Left hindlimb (tissue), 1 donor: ENCODE measurements around the gene ATP6V1G1.
"Not testable (repeated sequence)": the region's sequence is repeated elsewhere in the genome, so short reads cannot be mapped to it uniquely, and the experiment has no call there.

Experiments used
- DNase-seq: peaks from one replicate; pipeline ENCODE4 v3.0.0-alpha.2; 2018

The ATP6V1G1 gene, protein sequence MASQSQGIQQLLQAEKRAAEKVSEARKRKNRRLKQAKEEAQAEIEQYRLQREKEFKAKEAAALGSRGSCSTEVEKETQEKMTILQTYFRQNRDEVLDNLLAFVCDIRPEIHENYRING

DNA sequence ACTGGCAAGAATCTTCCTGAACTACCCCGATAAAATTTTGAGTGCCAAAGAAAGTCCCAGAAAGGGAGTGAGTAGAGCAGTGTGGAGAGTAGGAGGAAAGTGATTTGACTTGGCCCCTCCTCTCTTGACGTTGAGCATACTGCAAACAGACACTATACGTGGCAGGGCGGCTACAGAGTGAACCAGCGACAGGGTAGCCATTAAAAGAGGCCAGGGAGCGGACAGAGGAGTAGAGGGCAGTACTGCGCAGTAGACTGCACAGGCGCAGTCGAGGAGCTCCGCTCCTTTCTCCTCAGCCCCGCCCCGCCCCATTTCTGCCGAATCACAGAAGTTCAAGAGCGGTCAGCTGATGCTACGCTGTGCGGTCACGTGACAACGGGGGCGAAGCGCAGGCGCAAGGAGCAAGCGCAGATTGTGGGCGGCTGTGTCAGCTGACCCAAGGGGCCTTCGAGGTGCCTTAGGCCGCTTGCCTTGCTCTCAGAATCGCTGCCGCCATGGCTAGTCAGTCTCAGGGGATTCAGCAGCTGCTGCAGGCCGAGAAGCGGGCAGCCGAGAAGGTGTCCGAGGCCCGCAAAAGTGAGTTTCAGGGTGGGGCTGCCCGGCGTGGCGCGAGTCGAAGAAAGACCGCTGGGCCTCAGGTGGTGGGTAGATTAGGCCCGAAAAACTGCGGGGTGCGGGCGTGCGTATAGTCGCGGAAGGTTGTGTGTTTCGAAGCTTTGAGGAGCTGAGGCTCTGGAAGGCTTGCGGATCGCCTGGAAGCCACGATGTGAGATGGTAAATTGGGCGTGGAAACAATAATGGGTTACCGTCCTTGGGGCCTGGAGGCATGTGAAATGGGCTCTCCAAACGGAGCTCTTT is at the start of gene ATP6V1G1:
Gene ATP6V1G1, plus strand, starts transcription at position 425 of the 858 bp plus-strand sequence. Its CDS starts 70 bp downstream, at position 495.
- DNase-seq = peak; percentile 99

DNA sequence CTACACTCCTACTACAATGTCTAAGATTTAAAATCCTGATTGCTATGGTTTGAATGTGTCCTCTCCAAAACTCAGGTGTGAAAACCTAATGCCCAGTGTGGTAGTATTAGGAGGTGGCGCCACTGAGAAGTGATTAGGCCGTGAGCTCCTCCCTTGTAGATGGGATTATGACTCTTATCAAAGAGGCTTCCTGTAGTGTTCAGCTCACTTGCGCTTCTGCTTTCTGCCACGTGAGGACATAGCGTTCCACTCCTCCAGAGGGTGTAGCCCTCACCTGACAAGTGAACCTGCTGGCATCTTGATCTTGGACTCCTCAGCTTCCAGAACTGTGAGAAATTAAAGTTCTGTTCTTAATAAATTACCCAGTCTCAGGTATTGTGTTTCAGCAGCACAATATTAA is 49.3 kb upstream of the ATP6V1G1 start:
- DNase-seq = no peak

DNA sequence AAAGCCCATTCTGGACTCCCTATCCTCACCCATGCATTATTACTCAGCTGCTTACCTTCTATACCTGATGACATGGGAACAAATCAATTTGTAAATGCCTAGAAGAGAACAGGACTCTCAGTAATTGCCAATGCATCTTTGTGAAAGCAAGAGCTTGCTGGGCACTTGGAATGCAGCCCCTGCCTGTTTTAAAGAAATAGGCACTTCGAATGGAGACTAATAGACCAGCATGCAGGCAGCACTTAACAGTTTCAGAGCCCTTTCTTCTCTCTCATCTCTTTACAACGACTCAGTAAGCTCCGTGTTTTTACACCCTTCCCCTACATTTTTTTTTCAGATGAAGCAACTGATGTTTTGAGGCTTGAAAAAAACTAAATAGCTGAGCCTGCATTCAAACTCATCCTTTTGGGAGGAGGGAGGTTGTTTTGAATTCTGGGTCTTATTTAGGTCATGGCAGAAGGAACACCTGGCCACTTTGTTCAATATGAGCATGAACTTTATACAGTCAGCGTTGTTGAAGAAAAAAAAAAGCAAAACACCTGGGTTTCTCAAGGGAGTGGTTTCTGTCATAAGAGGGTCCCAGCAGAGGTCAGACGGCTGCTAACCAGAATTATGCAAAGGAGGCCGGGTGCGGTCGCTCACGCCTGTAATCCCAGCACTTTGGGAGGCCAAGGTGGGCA is 47.7 kb upstream of the ATP6V1G1 start:
- DNase-seq = no peak

DNA sequence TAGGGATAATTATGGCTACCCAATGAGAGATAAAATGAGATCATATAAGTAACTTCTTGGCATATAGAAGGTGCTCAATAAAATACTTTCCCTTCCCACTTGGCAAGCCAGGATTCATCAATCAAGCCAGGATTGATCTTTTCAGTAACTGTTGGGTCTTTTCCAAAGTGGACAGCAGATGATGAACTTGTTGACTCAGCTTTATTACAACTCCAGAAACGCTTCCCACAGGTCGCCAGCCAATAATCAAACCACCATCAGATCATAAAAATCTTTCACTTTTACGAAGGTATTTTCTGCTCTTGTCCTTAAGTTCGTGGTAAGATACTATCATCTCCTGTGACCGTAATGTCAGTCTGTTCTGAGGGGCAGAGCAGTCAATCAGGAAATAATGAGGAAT is 42.5 kb upstream of the ATP6V1G1 start:
- no peak for DNase-seq

DNA sequence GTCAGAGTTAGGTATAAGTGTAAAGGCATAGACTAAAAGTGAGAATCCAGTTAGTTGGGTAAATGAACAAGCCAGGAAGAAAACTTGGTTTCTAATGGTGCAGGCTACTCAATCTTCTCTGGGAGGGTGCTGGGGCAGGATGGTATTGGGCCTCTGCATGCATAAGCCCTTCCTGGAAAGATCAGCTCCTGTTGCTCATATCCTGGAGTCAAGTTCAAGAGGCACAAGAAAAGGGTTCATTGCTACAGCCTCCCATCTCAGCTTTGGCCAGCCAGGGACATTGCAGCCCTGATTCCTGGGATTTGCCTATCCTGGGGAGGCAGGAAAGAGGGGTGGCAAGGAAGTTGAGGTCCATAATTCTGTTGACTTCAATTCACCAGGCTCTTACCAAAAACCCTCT is 40.7 kb upstream of the ATP6V1G1 start:
- DNase-seq = no peak

DNA sequence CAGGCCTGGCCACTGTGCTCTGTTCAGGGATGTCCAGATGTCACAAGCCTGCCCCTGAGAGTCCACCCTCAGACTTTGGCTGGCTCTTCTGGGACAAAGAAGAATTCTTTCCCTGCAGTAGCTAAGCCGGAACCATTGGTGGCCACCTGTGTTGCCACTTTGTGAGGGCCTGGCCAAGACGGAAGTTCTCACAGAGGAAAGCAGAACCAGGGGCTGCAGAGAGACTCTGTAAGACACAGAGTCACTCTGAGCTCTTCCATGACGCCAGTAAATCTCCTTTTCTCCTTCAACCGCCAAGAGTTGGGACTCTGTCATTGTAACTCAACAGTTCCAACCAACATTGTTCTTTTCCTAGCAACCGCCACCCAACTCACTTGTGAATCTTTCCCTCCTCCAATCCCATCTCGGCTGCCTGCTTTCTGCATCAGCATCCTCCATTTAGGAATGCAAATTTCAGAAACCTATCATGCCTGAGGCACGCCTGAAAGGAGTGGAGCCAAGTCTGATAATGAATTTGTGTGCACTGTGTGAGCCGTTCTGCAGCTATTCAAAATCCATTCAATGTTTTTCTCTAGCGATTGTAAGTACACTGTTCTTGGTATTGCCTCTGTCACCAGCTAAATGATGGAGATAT is 37.8 kb upstream of the ATP6V1G1 start:
- DNase-seq = no peak

DNA sequence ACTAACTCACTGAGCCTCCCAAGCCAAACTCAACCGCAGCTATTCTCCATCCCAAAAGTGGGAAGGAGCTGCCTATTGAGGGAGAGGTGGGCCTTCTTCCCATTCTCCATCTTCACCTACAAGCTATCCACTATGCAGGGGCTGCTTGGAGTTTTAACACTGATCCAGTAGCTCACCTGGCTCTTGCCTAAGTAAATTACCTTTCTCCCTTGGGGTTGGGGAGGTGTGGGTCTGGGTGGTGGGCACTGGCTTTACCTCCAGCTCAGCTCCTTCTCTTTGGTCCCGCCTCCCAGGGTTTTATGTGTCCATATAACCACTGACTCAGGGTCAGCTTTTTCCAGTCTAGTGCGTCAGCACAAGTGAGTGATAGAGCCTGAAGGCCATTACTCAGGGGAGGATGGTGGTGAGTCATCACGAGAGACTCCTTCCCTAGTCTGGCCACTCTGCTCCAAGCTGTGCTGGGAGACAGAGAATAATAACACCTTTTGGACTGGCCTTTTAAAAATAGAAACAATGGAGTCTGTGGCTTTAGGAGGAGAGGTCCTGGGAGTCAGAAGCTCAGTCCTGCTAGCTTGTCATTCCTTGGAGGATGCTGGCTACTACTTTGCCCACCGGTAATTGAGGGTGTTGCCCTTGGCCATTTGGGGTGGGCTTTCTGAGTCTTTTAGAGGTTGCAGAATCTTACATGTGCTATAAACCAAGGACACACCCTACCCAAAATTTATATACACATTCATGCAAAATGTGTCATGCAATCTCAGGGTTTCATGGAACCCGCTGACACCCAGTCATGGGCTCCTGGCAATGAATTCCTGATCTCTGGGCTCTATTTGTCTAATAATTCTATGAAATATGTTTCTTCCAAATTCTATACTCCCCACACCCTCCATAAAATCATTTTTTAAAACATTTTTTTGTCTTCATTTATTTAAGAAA is 35.6 kb upstream of the ATP6V1G1 start:
- DNase-seq = peak; percentile 48

DNA sequence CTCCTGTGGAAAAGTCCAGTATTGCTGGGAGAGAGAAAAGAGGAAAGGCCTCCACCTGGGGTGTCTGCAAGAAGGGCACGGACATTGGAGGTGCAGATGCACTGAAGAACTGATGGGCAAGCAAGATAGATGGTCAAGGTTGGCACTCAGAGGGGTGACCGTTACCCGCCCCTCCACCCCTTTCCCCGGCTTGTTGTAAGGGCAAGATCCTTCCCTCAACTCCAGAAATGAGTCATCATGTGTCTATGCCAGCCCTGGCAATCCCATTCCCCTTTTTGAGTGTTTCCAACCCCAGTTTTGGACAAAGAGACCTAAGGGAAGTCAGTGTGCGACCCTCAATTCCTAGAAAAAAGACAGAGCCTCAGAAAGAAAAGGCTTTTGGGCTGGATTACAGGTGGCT is 34.9 kb upstream of the ATP6V1G1 start:
- DNase-seq = no peak

DNA sequence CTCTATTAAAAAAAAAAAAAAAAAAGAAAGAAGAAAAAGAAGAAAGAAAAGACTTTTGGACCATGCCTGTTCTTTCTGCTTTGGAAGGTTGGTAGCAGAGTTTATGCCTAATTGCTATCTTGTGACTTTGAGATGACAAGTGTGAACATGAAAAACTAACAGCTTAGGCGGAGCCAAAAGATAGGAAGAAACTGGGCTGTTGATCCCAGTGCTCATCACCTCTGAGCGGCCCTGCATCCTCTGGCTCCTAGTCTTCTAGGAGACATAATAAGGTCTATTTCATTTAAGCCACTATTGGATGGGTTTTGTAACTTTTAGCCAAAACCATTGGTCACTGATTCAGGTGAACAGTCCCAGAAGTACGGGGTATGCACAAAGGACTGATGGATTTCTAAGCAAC is 34.4 kb upstream of the ATP6V1G1 start:
- no peak for DNase-seq

DNA sequence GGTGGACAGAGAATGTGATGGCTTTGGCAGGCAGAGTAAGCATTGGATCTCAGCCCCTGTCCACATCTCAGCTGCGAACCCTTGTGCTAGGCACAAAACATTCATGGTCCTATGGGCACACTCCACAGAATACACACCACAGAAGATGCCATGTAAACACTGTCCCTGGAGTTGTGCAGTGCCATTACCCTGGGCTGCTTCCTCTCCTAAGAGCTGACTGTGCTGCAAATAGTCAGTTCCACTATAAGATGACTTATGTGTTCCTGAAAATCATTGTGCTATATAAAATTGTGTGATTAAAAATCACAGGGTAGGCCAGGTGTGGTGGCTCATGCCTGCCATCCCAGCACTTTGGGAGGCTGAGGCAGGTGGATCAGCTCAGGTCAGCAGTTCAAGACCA is 31.9 kb upstream of the ATP6V1G1 start:
- DNase-seq = no peak

DNA sequence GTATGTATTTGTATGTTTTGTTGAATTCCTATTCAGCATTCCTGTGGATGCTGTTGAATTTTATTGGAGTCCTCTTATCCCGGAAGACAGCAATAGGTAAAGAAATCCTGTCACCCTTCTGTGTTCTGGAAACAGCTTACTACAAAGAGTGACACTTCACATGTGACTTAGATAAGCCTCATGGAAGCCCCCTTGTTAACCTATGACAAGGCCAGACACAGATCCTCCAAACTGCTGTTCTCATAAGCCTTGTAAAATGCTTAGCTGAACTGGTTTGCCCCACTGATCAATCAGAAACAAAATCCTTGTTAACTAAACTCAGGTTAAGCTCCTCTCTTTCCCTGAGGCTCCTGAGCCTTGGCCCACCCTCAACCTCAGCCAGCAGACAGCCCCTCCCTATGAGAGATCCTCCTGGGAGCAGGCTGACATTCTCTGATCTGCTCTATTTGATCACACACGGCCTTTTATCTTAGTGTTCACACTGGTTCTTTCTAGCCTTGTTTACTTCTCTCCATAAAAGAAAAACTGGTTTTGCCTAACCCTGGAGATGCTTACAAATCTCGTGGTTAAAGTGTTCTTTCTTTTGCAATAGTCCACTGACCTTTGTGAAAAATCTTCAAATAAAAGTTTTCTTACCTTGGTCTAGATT is 29.4 kb upstream of the ATP6V1G1 start:
- no peak for DNase-seq

DNA sequence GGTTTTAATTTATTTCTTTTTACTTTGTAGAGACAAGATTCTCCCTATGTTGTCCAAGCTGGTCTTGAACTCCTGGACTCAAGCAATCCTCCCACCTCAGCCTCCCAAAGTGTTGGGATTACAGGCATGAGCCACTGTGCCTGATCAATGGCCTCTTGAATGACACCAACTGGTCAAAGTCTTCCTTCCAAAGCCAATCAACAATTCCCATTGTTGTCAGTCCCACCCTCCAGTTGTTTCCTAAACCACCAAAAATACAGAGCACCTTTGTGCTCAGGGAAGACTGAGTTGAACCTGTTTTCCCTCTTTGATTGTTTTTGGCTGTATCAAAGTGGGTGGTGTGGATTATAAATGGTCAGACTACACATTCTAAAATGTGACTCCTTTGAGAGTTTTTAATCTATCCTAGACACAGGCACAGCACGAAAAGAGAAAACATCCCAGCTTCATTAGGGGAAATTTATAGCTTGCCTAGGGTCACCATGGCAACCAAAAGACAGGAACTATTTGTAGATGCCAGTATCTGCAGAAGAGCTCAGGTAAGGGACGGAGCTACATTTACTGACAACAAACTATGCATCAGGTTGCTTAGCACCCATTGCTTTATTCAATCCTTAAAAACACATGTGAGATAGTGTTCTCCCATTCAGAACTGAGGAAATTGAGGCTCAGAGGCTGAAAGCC is 27.6 kb upstream of the ATP6V1G1 start:
- no peak for DNase-seq

DNA sequence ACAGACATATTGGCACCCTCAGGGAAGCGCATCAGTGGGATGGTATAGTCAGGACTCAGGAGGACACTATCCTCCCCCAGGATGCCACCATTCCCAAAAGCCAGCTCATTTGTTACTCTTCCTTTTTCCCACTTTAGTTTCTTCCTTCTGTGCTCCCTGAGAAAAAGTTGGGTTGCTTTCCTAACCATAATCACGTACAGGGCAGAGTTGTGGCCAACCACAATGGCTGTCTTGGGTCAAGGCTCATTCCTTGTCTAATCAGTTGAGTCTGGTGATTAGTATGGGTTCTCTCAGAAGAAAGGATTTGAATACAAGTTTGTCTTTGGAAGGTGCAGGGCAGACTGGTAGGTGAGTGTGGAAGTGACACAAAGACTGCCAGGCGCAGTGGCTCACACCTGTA is 26.6 kb upstream of the ATP6V1G1 start:
- no peak for DNase-seq

DNA sequence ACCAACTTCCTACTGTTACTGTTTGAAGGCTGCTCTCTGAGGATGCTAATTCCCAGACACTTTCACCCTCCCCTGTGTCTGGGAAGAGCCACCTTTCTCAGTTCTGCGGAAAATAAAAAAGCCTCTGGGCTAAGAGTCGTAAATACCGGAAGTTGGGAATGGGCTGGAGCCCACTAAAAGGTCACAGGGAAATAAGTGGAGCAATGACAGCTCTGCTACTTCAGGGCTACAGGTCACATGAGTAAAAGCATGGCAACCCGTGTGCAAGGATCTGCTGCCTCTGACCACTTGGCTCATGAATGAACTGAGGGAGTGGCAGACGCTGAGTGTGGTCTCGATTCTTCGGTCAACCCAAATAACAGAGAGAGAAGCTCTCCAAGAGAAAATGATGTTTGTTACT is 25.8 kb upstream of the ATP6V1G1 start:
- DNase-seq = no peak

DNA sequence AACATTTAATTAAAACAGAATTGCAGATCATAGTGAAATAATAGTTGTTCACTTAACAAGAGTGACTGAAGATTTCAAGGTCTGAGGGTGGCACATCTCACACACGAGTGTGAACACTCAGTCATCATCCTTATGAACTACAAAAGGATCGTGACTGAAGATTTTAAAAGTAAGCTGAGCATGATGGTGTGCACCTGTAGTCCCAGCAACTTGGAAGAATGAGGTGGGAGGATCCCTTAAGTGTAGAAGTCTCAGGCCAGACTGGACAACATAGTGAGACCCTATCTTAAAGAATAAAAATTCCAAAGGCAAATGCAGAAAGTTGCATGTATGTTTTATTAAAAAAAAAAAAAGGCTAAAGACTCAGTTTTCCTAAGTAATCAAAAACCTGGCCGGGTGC is 22.4 kb upstream of the ATP6V1G1 start:
- DNase-seq = no peak

DNA sequence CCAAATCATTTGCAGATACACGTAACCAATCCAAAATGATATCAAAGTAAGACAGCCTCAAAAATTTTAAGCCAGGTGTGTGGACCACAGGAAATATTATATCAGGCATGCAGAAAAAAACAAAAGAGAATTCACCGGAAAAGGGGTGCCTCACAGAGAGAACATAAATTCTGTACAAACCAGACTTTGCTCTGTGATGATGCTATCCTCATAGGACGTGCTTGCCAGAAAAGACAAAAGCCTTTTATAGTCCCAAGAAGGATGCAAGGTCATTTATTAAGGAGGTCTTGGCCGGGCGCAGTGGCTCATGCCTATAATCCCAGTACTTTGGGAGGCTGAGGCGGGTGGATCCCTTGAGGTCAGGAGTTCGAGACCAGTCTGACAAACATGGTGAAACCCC is 16.8 kb upstream of the ATP6V1G1 start:
- no peak for DNase-seq

DNA sequence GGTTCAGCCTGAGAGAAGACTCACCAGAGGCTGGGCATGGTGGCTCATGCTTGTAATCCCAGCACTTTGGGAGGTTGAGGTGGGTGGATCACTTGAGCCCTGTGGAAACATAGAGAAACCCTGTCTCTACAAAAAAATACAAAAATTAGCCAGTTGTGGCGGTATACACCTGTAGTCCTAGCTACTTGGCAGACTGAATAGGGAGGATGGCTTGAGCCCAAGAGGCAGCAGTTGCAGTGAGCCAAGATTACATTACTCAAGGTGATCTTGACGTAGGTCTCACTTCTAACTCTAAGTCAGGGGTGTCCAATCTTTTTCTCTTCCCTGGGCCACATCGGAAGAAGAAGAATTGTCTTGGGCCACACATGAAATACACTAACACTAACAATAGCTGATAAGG is 16.2 kb upstream of the ATP6V1G1 start:
- no peak for DNase-seq

DNA sequence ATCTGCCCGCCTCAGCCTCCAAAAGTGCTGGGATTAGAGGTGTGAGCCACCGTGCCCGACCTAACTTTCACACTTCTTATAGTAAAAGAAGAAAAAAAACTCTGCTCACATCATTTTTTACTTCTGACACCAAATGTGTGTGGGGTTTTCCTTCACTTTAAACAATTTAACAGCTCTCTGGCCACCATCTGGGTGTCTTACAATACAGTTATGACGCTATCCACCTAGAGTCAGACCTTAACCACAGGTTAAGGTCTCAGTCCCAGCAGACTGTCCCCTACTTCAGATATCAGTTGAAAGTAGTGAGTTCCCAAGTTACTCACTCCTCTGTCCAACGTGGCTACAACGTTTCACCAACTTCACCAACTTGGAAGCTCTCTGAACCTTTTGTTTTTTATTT is 15.4 kb upstream of the ATP6V1G1 start:
- DNase-seq = no peak

DNA sequence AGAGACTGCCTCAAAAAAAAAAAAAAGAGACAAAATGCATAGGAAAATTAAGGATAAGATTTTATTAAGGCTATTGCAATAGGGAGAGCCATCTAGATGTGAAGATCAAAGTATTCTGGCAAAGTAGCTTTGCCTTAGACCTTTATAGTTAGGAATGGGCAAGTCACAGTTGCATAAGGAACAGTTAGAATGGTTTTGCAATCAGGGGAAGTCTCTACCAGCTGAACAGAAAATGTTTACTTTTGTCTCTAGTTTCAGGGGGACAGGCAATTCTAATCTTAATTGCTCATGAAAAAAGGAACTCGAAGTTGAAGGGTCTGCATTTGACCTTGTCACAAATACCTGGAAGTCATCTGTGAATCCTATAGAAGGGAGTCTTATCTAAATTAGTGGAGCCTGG is 13.1 kb upstream of the ATP6V1G1 start:
- DNase-seq = no peak

DNA sequence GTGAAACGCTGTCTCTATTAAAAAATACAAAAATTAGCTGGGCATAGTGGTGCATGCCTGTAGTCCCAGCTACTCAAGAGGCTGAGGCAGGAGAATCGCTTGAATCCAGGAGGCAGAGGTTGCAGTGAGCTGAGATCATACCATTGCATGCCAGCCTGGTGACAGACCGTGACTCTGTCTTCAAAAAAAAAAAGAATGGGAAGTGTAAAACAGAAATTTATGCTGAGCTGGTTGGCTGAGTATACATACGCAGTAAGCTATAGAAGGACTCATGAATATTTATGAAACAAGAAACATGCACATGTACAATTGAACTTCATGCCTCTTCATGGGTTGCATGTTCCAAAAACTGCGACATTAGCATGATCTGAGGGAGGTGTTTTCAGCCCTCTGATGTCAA is 10.8 kb upstream of the ATP6V1G1 start:
- DNase-seq = not testable (repeated sequence)

DNA sequence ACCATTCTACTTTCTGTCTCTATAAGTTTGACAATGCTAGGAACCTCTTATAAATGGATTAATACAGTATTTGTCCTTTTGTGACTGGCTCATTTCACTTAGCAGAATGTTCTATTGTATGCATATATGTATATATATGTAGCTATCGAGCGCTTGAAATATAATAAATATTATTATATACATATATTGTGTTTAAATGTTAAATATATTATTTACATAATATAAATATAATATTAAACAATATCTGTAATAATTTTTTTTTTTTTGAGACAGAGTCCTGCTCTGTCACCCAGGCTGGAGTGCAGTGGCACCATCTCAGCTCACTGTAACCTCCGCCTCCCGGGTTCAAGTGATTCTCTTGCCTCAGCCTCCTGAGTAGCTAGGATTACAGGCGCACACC is 9.4 kb upstream of the ATP6V1G1 start:
- not testable (repeated sequence) for DNase-seq
